Stimulated activated CD8-positive, alpha-beta memory T cell treated with anti-CD3 and anti-CD28 coated beads, Interleukin-2, amount 100 ng/mL, for 1 hour (primary cell): Measurements from ENCODE around the gene PSRC1.

Experiments used
- DNase-seq, 2 donors: peaks; one replicate each; pipeline ENCODE4 v3.0.0-alpha.2; 2020; ENCODE audit warnings: low read depth in 2 of 2

Gene PSRC1

GRCh38 chr1:109247401-109248365 is 35.3 kb downstream of the PSRC1 start:
- no peak for DNase-seq

- no peak for DNase-seq
Observed at GRCh38 chr1:109246141-109246551, 36.8 kb downstream of the PSRC1 start.

GRCh38 chr1:109243860-109244552 is 38.9 kb downstream of the PSRC1 start:
- no peak for DNase-seq

- no peak for DNase-seq
Observed at GRCh38 chr1:109243221-109243620, 39.7 kb downstream of the PSRC1 start.

- no peak for DNase-seq
Observed at GRCh38 chr1:109242387-109242786, 40.6 kb downstream of the PSRC1 start.

GRCh38 chr1:109241841-109242345 is 41.1 kb downstream of the PSRC1 start:
- DNase-seq, result no peak

GRCh38 chr1:109241344-109241743 is 41.6 kb downstream of the PSRC1 start:
- DNase-seq, result no peak

- DNase-seq, result no peak
Observed at GRCh38 chr1:109240158-109241152, 42.5 kb downstream of the PSRC1 start.

GRCh38 chr1:109239409-109240068 is 43.4 kb downstream of the PSRC1 start:
- DNase-seq, result no peak

- no peak for DNase-seq
Observed at GRCh38 chr1:109239047-109239408, 43.9 kb downstream of the PSRC1 start.

- DNase-seq, result no peak
Observed at GRCh38 chr1:109238382-109238781, 44.6 kb downstream of the PSRC1 start.

- DNase-seq, result no peak
Observed at GRCh38 chr1:109237512-109237911, 45.4 kb downstream of the PSRC1 start.

GRCh38 chr1:109235137-109235536 is 47.8 kb downstream of the PSRC1 start:
- no peak for DNase-seq

- DNase-seq, result no peak
Observed at GRCh38 chr1:109231066-109231465, 51.9 kb downstream of the PSRC1 start.
